Measurements from ENCODE around the gene ZNF107.

The ZNF107 gene

GRCh38 chr7:64665980-64666662 lies at the start of gene ZNF107:
Gene ZNF107 (plus strand): TSS chr7:64666133. CDS start chr7:64666283, 150 bp downstream.
- FAIRE-seq (peak; percentile 80), DNase-seq (ENCODE audit: insufficient read length, low spot score) (peak; percentile 89)
- peak; percentile 78 for TF ChIP-seq POLR2A (IDR thresholded peaks at IDR 0.05; ENCODE audit: low read depth, low read length)

GRCh38 chr7:64618785-64619456 lies 47.0 kb upstream of the ZNF107 start:
- peak; percentile 92 for FAIRE-seq
- peak; percentile 14 for DNase-seq (ENCODE audit: insufficient read length, low spot score)
- TF ChIP-seq POLR2A (IDR thresholded peaks at IDR 0.05; ENCODE audit: low read depth, low read length), result no peak

GRCh38 chr7:64619705-64620104 lies 46.2 kb upstream of the ZNF107 start:
- DNase-seq (ENCODE audit: insufficient read length, low spot score), result no peak
- no peak for TF ChIP-seq POLR2A (IDR thresholded peaks at IDR 0.05; ENCODE audit: low read depth, low read length)
- FAIRE-seq, result no peak

GRCh38 chr7:64621656-64622055 lies 44.3 kb upstream of the ZNF107 start:
- DNase-seq (ENCODE audit: insufficient read length, low spot score) (no peak), FAIRE-seq (no peak)

GRCh38 chr7:64625114-64626082 lies 40.5 kb upstream of the ZNF107 start:
- DNase-seq (ENCODE audit: insufficient read length, low spot score), result peak; percentile 7
- peak; percentile 53 for FAIRE-seq
- no peak for TF ChIP-seq POLR2A (IDR thresholded peaks at IDR 0.05; ENCODE audit: low read depth, low read length)

More at GRCh38 chr7:64621656-64622055, 44.3 kb upstream of the ZNF107 start:
- TF ChIP-seq POLR2A (IDR thresholded peaks at IDR 0.05; ENCODE audit: low read depth, low read length), result no peak

- DNase-seq (ENCODE audit: insufficient read length, low spot score) (no peak), FAIRE-seq (no peak)
- no peak for TF ChIP-seq POLR2A (IDR thresholded peaks at IDR 0.05; ENCODE audit: low read depth, low read length)
Observed at GRCh38 chr7:64626083-64626469, 39.9 kb upstream of the ZNF107 start.

- DNase-seq (ENCODE audit: insufficient read length, low spot score), result no peak
- FAIRE-seq, result no peak
Observed at GRCh38 chr7:64626557-64626956, 39.4 kb upstream of the ZNF107 start.

GRCh38 chr7:64628192-64628591 lies 37.7 kb upstream of the ZNF107 start:
- no peak for TF ChIP-seq POLR2A (IDR thresholded peaks at IDR 0.05; ENCODE audit: low read depth, low read length)
- FAIRE-seq, result no peak
- DNase-seq (ENCODE audit: insufficient read length, low spot score), result no peak

More at GRCh38 chr7:64626557-64626956, 39.4 kb upstream of the ZNF107 start:
- no peak for TF ChIP-seq POLR2A (IDR thresholded peaks at IDR 0.05; ENCODE audit: low read depth, low read length)

GRCh38 chr7:64628721-64629120 lies 37.2 kb upstream of the ZNF107 start:
- FAIRE-seq (no peak), DNase-seq (ENCODE audit: insufficient read length, low spot score) (no peak)
- no peak for TF ChIP-seq POLR2A (IDR thresholded peaks at IDR 0.05; ENCODE audit: low read depth, low read length)

GRCh38 chr7:64630496-64630895 lies 35.4 kb upstream of the ZNF107 start:
- no peak for TF ChIP-seq POLR2A (IDR thresholded peaks at IDR 0.05; ENCODE audit: low read depth, low read length)
- no peak for FAIRE-seq
- no peak for DNase-seq (ENCODE audit: insufficient read length, low spot score)

- no peak for TF ChIP-seq POLR2A (IDR thresholded peaks at IDR 0.05; ENCODE audit: low read depth, low read length)
- DNase-seq (ENCODE audit: insufficient read length, low spot score) (no peak), FAIRE-seq (no peak)
Observed at GRCh38 chr7:64632029-64632428, 33.9 kb upstream of the ZNF107 start.

- FAIRE-seq (no peak), DNase-seq (ENCODE audit: insufficient read length, low spot score) (no peak)
- no peak for TF ChIP-seq POLR2A (IDR thresholded peaks at IDR 0.05; ENCODE audit: low read depth, low read length)
Observed at GRCh38 chr7:64633401-64633800, 32.5 kb upstream of the ZNF107 start.

GRCh38 chr7:64634406-64635062 lies 31.4 kb upstream of the ZNF107 start:
- FAIRE-seq, result no peak
- TF ChIP-seq POLR2A (IDR thresholded peaks at IDR 0.05; ENCODE audit: low read depth, low read length), result no peak
- DNase-seq (ENCODE audit: insufficient read length, low spot score), result no peak
